ENCODE data around the gene EIF5A2.
"Not testable (repeated sequence)": the region's sequence is repeated elsewhere in the genome, so short reads cannot be mapped to it uniquely, and the experiment has no call there.

The EIF5A2 gene

GRCh38 chr3:170908235-170909116 lies at the start of gene EIF5A2:
Gene EIF5A2 (minus strand): TSS chr3:170908637. CDS start chr3:170907806, 831 bp downstream.
- peak; percentile 97 for DNase-seq (ENCODE audit: low read depth)

- DNase-seq (ENCODE audit: low read depth): no peak
Observed at GRCh38 chr3:170956647-170957046, 48.2 kb upstream of the EIF5A2 start.

GRCh38 chr3:170953736-170954135 lies 45.3 kb upstream of the EIF5A2 start:
- no peak for DNase-seq (ENCODE audit: low read depth)

- no peak for DNase-seq (ENCODE audit: low read depth)
Observed at GRCh38 chr3:170953229-170953628, 44.8 kb upstream of the EIF5A2 start.

- DNase-seq (ENCODE audit: low read depth): no peak
Observed at GRCh38 chr3:170949211-170949610, 40.8 kb upstream of the EIF5A2 start.

GRCh38 chr3:170947018-170947769 lies 38.8 kb upstream of the EIF5A2 start:
- no peak for DNase-seq (ENCODE audit: low read depth)

- DNase-seq (ENCODE audit: low read depth): no peak
Observed at GRCh38 chr3:170942011-170942410, 33.6 kb upstream of the EIF5A2 start.

GRCh38 chr3:170941551-170941950 lies 33.1 kb upstream of the EIF5A2 start:
- DNase-seq (ENCODE audit: low read depth): peak; percentile 45

- DNase-seq (ENCODE audit: low read depth): not testable (repeated sequence)
Observed at GRCh38 chr3:170933039-170933438, 24.6 kb upstream of the EIF5A2 start.

- not testable (repeated sequence) for DNase-seq (ENCODE audit: low read depth)
Observed at GRCh38 chr3:170923553-170923952, 15.1 kb upstream of the EIF5A2 start.

- no peak for DNase-seq (ENCODE audit: low read depth)
Observed at GRCh38 chr3:170918715-170919114, 10.3 kb upstream of the EIF5A2 start.

- peak; percentile 53 for DNase-seq (ENCODE audit: low read depth)
Observed at GRCh38 chr3:170914690-170915089, 6.3 kb upstream of the EIF5A2 start.

- no peak for DNase-seq (ENCODE audit: low read depth)
Observed at GRCh38 chr3:170914212-170914611, 5.8 kb upstream of the EIF5A2 start.

GRCh38 chr3:170911051-170911450 lies 2.6 kb upstream of the EIF5A2 start:
- DNase-seq (ENCODE audit: low read depth): no peak

- DNase-seq (ENCODE audit: low read depth): peak; percentile 9
Observed at GRCh38 chr3:170910542-170910941, 2.1 kb upstream of the EIF5A2 start.

GRCh38 chr3:170909129-170909903 lies 879 bp upstream of the EIF5A2 start:
- DNase-seq (ENCODE audit: low read depth): peak; percentile 99

GRCh38 chr3:170907637-170908234 lies 701 bp downstream of the EIF5A2 start:
- DNase-seq (ENCODE audit: low read depth): peak; percentile 24

- peak; percentile 6 for DNase-seq (ENCODE audit: low read depth)
Observed at GRCh38 chr3:170905862-170906261, 2.6 kb downstream of the EIF5A2 start.

- no peak for DNase-seq (ENCODE audit: low read depth)
Observed at GRCh38 chr3:170903123-170903522, 5.3 kb downstream of the EIF5A2 start.

- no peak for DNase-seq (ENCODE audit: low read depth)
Observed at GRCh38 chr3:170899455-170899854, 9.0 kb downstream of the EIF5A2 start.

- no peak for DNase-seq (ENCODE audit: low read depth)
Observed at GRCh38 chr3:170897978-170898377, 10.5 kb downstream of the EIF5A2 start.

GRCh38 chr3:170897199-170897598 lies 11.2 kb downstream of the EIF5A2 start:
- not testable (repeated sequence) for DNase-seq (ENCODE audit: low read depth)
